Esophagus squamous epithelium (tissue), 5 donors: ENCODE measurements around the gene ADAM10. TPM values are rescaled to one million over a fixed set of nuclear protein-coding genes. Genes with fewer than 3 reads are reported as not detected.
"Not testable (repeated sequence)": the region's sequence is repeated elsewhere in the genome, so short reads cannot be mapped to it uniquely, and the experiment has no call there.

ENCODE experiments used
- DNase-seq: peaks from one replicate; lab custom pipeline; 2025; lab: John Stamatoyannopoulos, UW
- H3K27ac ChIP-seq, 4 donors: fragments of 200-600 bp; sonication (generic); one replicate each; pipeline ENCODE4 v1.5.1; 2016 to 2019; ENCODE audit warnings: mild to moderate bottlenecking in 1 of 4
- H3K27me3 ChIP-seq, 4 donors: fragments of 200-600 bp; sonication (generic); 1 replicate in 3 of 4; 2 replicates in 1 of 4; pipeline versions ENCODE4 v1.5.1 to v1.6.0; 2017 to 2021; ENCODE audit warnings: antibody characterized with exemption in 1 of 4
- H3K36me3 ChIP-seq, 3 donors: fragments of 200-600 bp; sonication (generic); one replicate each; pipeline ENCODE4 v1.5.1; 2016 to 2019
- H3K4me1 ChIP-seq, 3 donors: fragments of 200-600 bp; sonication (generic); one replicate each; pipeline ENCODE4 v1.5.1; 2017 to 2019
- H3K4me3 ChIP-seq, 4 donors: fragments of 200-600 bp; sonication (generic); 1 replicate in 3 of 4; 2 replicates in 1 of 4; pipeline ENCODE4 v1.5.1; 2016 to 2019; ENCODE audit warnings: mild to moderate bottlenecking in 2 of 4, moderate library complexity in 1 of 4
- H3K9me3 ChIP-seq, 3 donors: fragments of 200-600 bp; sonication (generic); one replicate each; pipeline ENCODE4 v1.5.1; 2016 to 2019
- CTCF ChIP-seq, 6 experiments: fragments of 450-650 bp in 4 of 6; fragments of 200-600 bp in 2 of 6; sonication (generic) in 2 of 6; IDR thresholded peaks; one replicate each; pipeline ENCODE4 v1.5.1; 2016 to 2019; ENCODE audit warnings: antibody characterized with exemption in 6 of 6, mild to moderate bottlenecking in 4 of 6, moderate library complexity in 4 of 6
- POLR2A ChIP-seq, 4 donors: fragments of 450-650 bp; IDR thresholded peaks; one replicate each; pipeline ENCODE4 v1.6.1; 2017; ENCODE audit warnings: antibody characterized with exemption in 4 of 4, mild to moderate bottlenecking in 4 of 4, moderate library complexity in 3 of 4
- WGBS, 2 donors: methylation state at CpG; one replicate each; pipeline ENCODE4 v1.1.5; 2018; 5-methylcytosine and 5-hydroxymethylcytosine counted together
- intact Hi-C: fragments of 100-400 bp; cut with DNase I; formaldehyde crosslinking; loops from one replicate; pipeline ENCODE4 v1.15.0; 2022
- total RNA-seq, 4 donors: library from RNA; depleted of rRNA; stranded (reverse); fragments of >200 nt; gene quantifications; one replicate each; pipeline ENCODE4 v1.1.0, GENCODE V29; 2016
- donor health status: DM: yes; HTN: yes; CAD: no.

Gene ADAM10
- total RNA-seq, 4 donors from 2014 or later: 34.3 to 61.3 (median 52.8) TPM

- WGBS, 2 donors: 0% methylated on average over 15 of the region's 40 CpGs; no CpG with 5 or more reads in 1 of the 2 donors
- no peaks in the 10 kb centered on the region for H3K36me3 ChIP-seq
- H3K4me3 ChIP-seq: peak overlapping the region; percentile 88 to 94 (median 93)
- TF ChIP-seq POLR2A (IDR thresholded peaks at IDR 0.05): peak in 1 of 4 donors; percentile 10
- TF ChIP-seq CTCF (IDR thresholded peaks at IDR 0.05): no peak
- intact Hi-C loops: no loop called here
- no peak for DNase-seq
- peaks cover 18 to 62% (median 28%) of the 10 kb centered on the region in 3 donors for H3K4me1 ChIP-seq
- no peaks in the 10 kb centered on the region for H3K27me3 ChIP-seq
- no peaks in the 10 kb centered on the region for H3K9me3 ChIP-seq
- H3K27ac ChIP-seq: peak overlapping the region; percentile 98 to 100 (median 98)
Observed at GRCh38 chr15:58771621-58772250, 22.2 kb upstream of the ADAM10 start.

GRCh38 chr15:58770857-58771620, 21.5 kb upstream of the ADAM10 start, which contains the start of gene MINDY2:
MINDY2 (plus strand) TSS chr15:58771302; CDS start chr15:58771396, 94 bp downstream.
- WGBS, 2 donors: 0 to 1% methylated on average over 1 to 15 of the region's 75 CpGs
- peak; percentile 88 for DNase-seq
- intact Hi-C loops: no loop called here
- TF ChIP-seq CTCF (IDR thresholded peaks at IDR 0.05) (peak in 3 of 6 experiments; percentile 21 to 43 (median 25)), POLR2A (IDR thresholded peaks at IDR 0.05) (peak in 3 of 4 donors; percentile 83 to 97 (median 94))
- Histone ChIP-seq H3K9me3 (no peaks in the 10 kb centered on the region), H3K4me3 (peak within 1 kb of the TSS; percentile 88 to 94 (median 93)), H3K27me3 (no peaks in the 10 kb centered on the region), H3K4me1 (peaks cover 18 to 55% (median 28%) of the 10 kb centered on the region in 3 donors), H3K27ac (peak within 1 kb of the TSS; percentile 98 to 100 (median 98)), H3K36me3 (no peaks in the 10 kb centered on the region)

GRCh38 chr15:58770519-58770856, 21.0 kb upstream of the ADAM10 start:
- TF ChIP-seq CTCF (IDR thresholded peaks at IDR 0.05): peak in 3 of 6 experiments; percentile 26 to 44 (median 36)
- no peak for TF ChIP-seq POLR2A (IDR thresholded peaks at IDR 0.05)
- DNase-seq: no peak
- 0 to 2% methylated on average over 9 of the region's 9 CpGs for WGBS, 2 donors
- H3K9me3 ChIP-seq: no peaks in the 10 kb centered on the region
- peak overlapping the region; percentile 88 to 94 (median 93) for H3K4me3 ChIP-seq
- no peaks in the 10 kb centered on the region for H3K36me3 ChIP-seq
- H3K27me3 ChIP-seq: no peaks in the 10 kb centered on the region
- intact Hi-C loops: no loop called here
- H3K27ac ChIP-seq: peak overlapping the region; percentile 98 to 100 (median 98)
- peaks cover 18 to 50% (median 28%) of the 10 kb centered on the region in 3 donors for H3K4me1 ChIP-seq

GRCh38 chr15:58768601-58769004, 19.1 kb upstream of the ADAM10 start:
- H3K27me3 ChIP-seq, H3K36me3 ChIP-seq, intact Hi-C loops, H3K27ac ChIP-seq, H3K4me3 ChIP-seq, DNase-seq: not testable (repeated sequence)
- 82 to 86% methylated on average over 7 of the region's 7 CpGs for whole genome bisulfite sequencing, 2 donors
- Histone ChIP-seq H3K9me3 (peaks cover 0 to 13% (median 8%) of the 10 kb centered on the region in 3 donors), H3K4me1 (peaks cover 6 to 32% (median 12%) of the 10 kb centered on the region in 3 donors)

GRCh38 chr15:58766290-58766689, 16.8 kb upstream of the ADAM10 start:
- TF ChIP-seq POLR2A (IDR thresholded peaks at IDR 0.05) (no peak), CTCF (IDR thresholded peaks at IDR 0.05) (no peak)
- no peak overlapping the region for H3K27ac ChIP-seq
- no peak for DNase-seq
- WGBS, 2 donors: 88 to 93% methylated on average over 5 of the region's 5 CpGs
- H3K36me3 ChIP-seq: no peaks in the 10 kb centered on the region
- peaks cover 0 to 13% (median 8%) of the 10 kb centered on the region in 3 donors for H3K9me3 ChIP-seq
- no peak overlapping the region for H3K4me3 ChIP-seq
- H3K27me3 ChIP-seq: no peaks in the 10 kb centered on the region
- intact Hi-C loops: no loop called here
- peaks cover 4 to 14% (median 6%) of the 10 kb centered on the region in 3 donors for H3K4me1 ChIP-seq
